ENCODE measurements around the gene ARHGAP33.
"Not testable (repeated sequence)": the region's sequence is repeated elsewhere in the genome, so short reads cannot be mapped to it uniquely, and the experiment has no call there.

ARHGAP33 gene

GRCh38 chr19:35795564-35795963, 20.2 kb downstream of the ARHGAP33 start:
- not testable (repeated sequence) for DNase-seq (ENCODE audit: low read depth)

- no peak for DNase-seq (ENCODE audit: low read depth)
Measured at GRCh38 chr19:35796645-35797542, 21.5 kb downstream of the ARHGAP33 start.

GRCh38 chr19:35797663-35798062, 22.3 kb downstream of the ARHGAP33 start:
- DNase-seq (ENCODE audit: low read depth): no peak

- no peak for DNase-seq (ENCODE audit: low read depth)
Measured at GRCh38 chr19:35801828-35802227, 26.5 kb downstream of the ARHGAP33 start.

GRCh38 chr19:35805526-35806102, 30.2 kb downstream of the ARHGAP33 start:
- DNase-seq (ENCODE audit: low read depth): no peak

GRCh38 chr19:35806597-35806996, 31.2 kb downstream of the ARHGAP33 start:
- DNase-seq (ENCODE audit: low read depth): no peak

- no peak for DNase-seq (ENCODE audit: low read depth)
Measured at GRCh38 chr19:35807633-35808032, 32.3 kb downstream of the ARHGAP33 start.

- no peak for DNase-seq (ENCODE audit: low read depth)
Measured at GRCh38 chr19:35811317-35812219, 36.2 kb downstream of the ARHGAP33 start.

- DNase-seq (ENCODE audit: low read depth): no peak
Measured at GRCh38 chr19:35812220-35813042, 37.1 kb downstream of the ARHGAP33 start, which contains the start of gene PRODH2. Gene PRODH2 (minus strand): TSS chr19:35812845. CDS start chr19:35812805, 40 bp downstream.

- no peak for DNase-seq (ENCODE audit: low read depth)
Measured at GRCh38 chr19:35813043-35813890, 37.9 kb downstream of the ARHGAP33 start.

GRCh38 chr19:35816262-35816661, 40.9 kb downstream of the ARHGAP33 start:
- DNase-seq (ENCODE audit: low read depth): no peak

- DNase-seq (ENCODE audit: low read depth): no peak
Measured at GRCh38 chr19:35816846-35817245, 41.5 kb downstream of the ARHGAP33 start.

GRCh38 chr19:35818445-35818844, 43.1 kb downstream of the ARHGAP33 start:
- no peak for DNase-seq (ENCODE audit: low read depth)

- no peak for DNase-seq (ENCODE audit: low read depth)
Measured at GRCh38 chr19:35822579-35822978, 47.2 kb downstream of the ARHGAP33 start.

- no peak for DNase-seq (ENCODE audit: low read depth)
Measured at GRCh38 chr19:35824150-35824549, 48.8 kb downstream of the ARHGAP33 start.

GRCh38 chr19:35828692-35829301, 53.4 kb downstream of the ARHGAP33 start:
- peak; percentile 27 for DNase-seq (ENCODE audit: low read depth)

GRCh38 chr19:35830986-35831385, 55.6 kb downstream of the ARHGAP33 start:
- DNase-seq (ENCODE audit: low read depth): no peak

GRCh38 chr19:35832054-35832453, 56.7 kb downstream of the ARHGAP33 start:
- no peak for DNase-seq (ENCODE audit: low read depth)

GRCh38 chr19:35833972-35834371, 58.6 kb downstream of the ARHGAP33 start:
- DNase-seq (ENCODE audit: low read depth): no peak

- DNase-seq (ENCODE audit: low read depth): not testable (repeated sequence)
Measured at GRCh38 chr19:35836096-35836495, 60.7 kb downstream of the ARHGAP33 start.

Data from GM04504 (cell line).